H1 (cell line): Measurements from ENCODE around the gene PDE4B. TPM values are rescaled to one million over a fixed set of nuclear protein-coding genes. Genes with fewer than 3 reads are reported as not detected.

Source experiments
- CHD7 ChIP-seq: fragments of 300-600 bp; sonication (generic); IDR thresholded peaks from 2 replicates; pipeline ENCODE4 v1.7.1; 2012; ENCODE audit warnings: low read length, moderate library complexity, mild to moderate bottlenecking, inconsistent platforms; ENCODE audit not compliant: insufficient replicate concordance
- polyA plus RNA-seq, 7 experiments: library from polyadenylated mRNA; depleted of rRNA in 3 of 7; stranded (reverse) in 5 of 7; unstranded in 2 of 7; fragments of >200 nt in 5 of 7; fragments of 200-250 nt in 2 of 7; gene quantifications; 1 replicate in 5 of 7; 2 replicates in 1 of 7; 4 replicates in 1 of 7; pipeline versions ENCODE4 v1.2.1 to v1.2.3, GENCODE V29; 2011 to 2013; ENCODE audit warnings: missing spikeins in 2 of 7, mixed read lengths in 2 of 7
- total RNA-seq: library from RNA; stranded (reverse); fragmentation: NEBNext Ultra II Directional; extraction: Animal tissue kit (Norgen Biotek cat#: 25700); gene quantifications from 2 replicates; pipeline ENCODE4 v1.2.1, GENCODE V29; 2021

The PDE4B gene
- total and polyA plus RNA-seq, 2 of the 8 experiments (the other 6 are each of a cell fraction or from before 2014, with no cell fraction given): 5.0 to 15.1 TPM

GRCh38 chr1:66073388-66073787, 280.7 kb downstream of the PDE4B start (continued):
- no peak for TF ChIP-seq CHD7
- TF ChIP-seq, all 59 proteins: peak for 1
